NCI-H748 (cell line): ENCODE results near the gene NOLC1.

ENCODE experiments used
- DNase-seq: peaks from one replicate; lab custom pipeline; 2025; ENCODE audit not compliant: unreplicated experiment; lab: John Stamatoyannopoulos, UW

The NOLC1 gene

GRCh38 chr10:102151774-102152544, at the start of gene NOLC1:
Gene NOLC1 (plus strand): TSS chr10:102152389. CDS start chr10:102152411, 22 bp downstream.
- DNase-seq, result peak; percentile 97

GRCh38 chr10:102102421-102102820, 49.8 kb upstream of the NOLC1 start:
- DNase-seq, result no peak

GRCh38 chr10:102106998-102107397, 45.2 kb upstream of the NOLC1 start:
- DNase-seq, result no peak

- no peak for DNase-seq
These were observed 42.7 kb upstream of the NOLC1 start for GRCh38 chr10:102109166-102110116.

DNA sequence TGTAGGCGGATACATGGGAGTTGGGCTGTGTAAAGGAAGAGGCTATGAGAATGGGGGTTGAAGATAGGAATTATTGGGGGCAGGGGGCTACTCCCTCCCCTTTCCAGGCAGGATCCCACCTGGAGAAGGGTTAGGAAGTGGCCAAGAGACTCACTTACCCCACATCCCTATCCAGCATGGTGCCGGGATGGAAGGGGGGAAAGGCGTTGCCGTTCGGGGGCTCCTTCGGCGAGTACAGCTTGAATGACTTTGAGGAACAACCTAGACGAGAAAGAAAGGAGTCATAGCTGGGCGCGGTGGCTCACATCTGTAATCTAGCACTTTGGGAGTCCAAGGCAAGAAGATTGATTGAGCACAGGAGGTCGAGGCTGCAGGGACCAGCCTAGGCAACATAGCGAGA, 40.9 kb upstream of the NOLC1 start:
- DNase-seq, result no peak

GRCh38 chr10:102112210-102112817, 39.9 kb upstream of the NOLC1 start:
- DNase-seq, result no peak

GRCh38 chr10:102113261-102113955, 38.8 kb upstream of the NOLC1 start:
- no peak for DNase-seq

DNA sequence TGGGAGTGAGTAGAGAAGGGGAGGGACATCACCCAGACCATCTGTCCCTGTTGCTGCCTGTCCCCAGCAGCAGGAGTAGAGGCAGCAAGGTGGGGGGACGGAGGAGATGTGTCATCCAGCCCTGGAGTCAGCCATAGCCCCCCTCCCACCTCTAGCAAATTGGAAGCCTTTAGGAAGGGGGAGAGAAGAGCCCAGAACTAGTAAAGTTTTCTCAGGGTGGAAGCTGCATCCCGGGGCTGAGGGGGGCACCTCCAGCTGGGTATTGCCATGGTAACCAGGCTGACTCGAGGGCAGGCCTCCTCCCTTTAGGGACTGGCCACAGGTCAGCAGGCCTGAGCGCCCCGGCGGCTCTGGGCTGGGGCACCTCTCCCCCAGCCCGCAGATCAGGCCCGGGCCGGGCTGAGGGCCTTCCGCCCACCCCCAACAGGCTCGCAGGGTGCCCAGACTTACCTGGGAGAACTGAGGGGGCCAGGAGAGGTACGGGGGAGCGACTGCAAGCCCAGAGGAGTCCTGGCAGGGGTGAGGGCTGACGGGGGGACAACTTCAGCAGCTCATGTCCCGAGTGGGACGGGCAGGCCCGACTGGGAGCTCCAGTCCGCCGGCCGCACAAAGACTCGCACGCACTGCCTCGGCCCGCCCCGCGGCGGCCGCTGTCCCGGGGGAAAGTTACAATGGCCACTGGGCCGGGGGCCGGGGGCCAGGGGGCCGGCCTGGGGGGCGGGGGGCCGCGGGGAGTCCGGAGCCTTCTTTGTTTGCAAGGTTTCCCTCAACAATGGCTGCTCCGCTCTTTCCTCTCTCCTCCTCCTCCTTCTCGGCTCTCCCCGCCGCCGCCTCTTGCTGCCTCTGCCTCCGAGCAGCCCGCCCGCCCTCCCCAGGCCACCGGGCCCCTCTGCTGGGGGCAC, 38.0 kb upstream of the NOLC1 start:
- peak; percentile 34 for DNase-seq

DNA sequence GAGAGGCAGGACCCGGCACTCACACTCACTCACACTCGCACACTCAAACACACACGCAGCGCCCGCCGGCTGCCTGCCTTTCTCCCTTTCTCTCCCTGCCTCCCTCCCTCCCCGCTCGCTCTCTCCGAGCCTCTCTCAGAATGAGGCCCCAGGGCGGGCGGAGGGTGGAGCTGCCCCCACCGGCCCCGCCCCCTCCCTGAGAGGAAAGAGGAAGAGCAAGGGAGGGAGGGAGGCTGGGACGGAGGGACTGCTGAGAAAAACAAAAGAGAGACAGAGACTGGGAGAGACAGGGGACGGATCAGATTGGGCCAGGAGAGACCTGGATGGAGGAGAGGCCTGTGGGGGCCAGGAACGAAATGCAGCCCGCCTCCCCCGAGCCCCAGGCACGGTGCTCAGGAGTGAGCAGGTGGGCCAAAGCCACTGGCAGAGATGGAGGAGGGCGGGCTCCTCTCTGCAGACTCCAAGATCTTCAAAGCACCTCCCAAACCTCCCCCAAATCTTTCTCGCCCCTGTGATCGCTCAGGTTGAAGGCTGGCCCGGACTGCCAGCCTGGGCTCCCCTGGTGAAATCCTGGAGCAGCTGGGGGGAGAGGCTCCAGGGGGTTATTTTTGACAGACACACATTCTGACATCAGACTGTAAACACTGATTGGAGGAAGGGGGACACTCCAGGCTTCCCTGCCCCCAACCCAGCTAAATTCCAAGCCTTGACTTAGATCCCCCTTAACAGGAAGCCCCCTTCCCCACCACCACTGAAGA, 37.1 kb upstream of the NOLC1 start:
- peak; percentile 84 for DNase-seq

- no peak for DNase-seq
These were observed 36.4 kb upstream of the NOLC1 start for GRCh38 chr10:102115775-102116174.

- DNase-seq, result no peak
These were observed 35.5 kb upstream of the NOLC1 start for GRCh38 chr10:102116656-102117055.

DNA sequence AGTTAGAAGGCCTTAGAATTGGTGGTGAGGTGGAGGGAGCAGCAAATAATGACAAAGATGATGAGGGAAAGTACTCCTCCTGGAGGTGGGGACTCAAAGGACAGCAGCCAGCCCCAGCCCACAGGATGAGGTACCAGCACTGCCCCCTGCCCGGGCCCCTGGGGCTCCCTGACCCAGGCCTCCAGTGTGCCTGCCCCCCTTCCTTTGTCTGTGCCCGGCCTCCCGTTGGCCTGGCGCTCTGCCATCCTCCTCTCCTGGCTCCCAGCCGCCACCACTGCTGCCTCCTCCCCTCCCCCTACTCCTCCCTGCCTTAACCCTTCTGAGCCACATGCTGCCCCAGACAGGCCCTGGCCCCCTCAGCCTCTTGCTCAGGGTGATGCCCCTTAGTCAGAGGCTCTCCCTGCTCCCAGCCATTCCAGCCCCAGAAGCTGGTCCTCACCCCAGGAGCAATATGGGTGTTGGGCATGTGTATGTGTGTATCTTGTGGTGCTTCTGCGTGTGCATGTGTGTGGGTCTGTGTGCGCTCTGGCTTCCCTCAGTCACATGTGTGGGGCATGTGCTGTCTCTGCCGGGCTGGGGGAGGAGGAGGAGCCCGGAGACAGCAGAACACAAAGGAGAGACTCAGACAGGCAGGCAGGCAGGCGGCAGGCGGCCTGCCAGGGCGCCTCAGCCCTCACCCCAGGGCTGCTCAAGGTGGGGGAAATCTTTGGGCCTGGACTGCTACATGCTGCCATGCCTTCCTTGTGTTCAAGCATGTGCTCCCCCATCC, 34.6 kb upstream of the NOLC1 start:
- DNase-seq, result peak; percentile 43

GRCh38 chr10:102118867-102119266, 33.3 kb upstream of the NOLC1 start:
- no peak for DNase-seq

GRCh38 chr10:102119417-102120141, 32.6 kb upstream of the NOLC1 start:
- DNase-seq, result peak; percentile 37

DNA sequence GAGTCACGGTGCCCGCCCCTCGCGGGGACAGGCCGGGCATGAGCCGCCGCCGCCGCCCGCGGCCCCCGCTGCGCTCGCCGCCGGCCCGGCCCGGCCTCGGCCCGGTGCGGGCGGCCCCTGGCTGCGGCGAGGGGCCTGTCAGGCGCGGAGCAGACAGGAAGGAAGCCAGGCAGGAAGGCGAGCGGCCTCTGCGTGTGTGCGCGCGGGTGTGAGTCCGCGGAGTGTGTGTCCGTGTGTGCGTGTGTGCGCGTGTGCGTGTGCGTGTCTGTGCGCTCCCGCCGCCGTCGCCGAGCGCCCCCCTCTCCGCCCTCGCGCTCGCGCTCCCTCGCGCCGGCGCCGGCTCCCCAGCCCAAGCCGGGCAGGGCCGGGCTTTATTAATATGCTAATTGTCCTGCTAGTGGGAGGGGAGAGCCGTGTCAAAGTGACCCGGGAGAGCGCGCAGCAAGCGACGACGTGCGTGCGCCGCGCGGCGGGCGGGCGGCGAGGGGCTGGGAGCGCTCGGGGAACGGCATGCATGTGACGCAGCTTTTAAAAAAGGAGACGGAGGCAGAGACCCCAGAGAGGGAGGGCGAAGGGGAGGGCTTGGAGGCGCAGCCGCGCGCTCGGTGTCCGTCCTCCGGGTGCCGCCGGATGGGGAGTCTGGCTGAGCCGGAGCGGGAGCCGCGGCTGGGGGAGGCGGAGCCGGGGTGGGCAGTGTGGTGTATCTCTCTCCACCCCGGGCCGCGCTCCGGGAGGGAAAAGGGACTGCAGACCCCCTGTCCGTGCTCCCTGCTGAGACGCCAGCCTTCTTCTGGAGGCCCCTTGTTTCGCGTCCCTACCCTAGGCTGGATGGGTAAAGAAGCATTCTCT, 31.8 kb upstream of the NOLC1 start, which contains the start of gene LDB1:
LDB1 (minus strand) TSS at position 227 of the 849 bp plus-strand sequence. CDS start 258 bp downstream, outside the sequence.
- peak; percentile 79 for DNase-seq

DNA sequence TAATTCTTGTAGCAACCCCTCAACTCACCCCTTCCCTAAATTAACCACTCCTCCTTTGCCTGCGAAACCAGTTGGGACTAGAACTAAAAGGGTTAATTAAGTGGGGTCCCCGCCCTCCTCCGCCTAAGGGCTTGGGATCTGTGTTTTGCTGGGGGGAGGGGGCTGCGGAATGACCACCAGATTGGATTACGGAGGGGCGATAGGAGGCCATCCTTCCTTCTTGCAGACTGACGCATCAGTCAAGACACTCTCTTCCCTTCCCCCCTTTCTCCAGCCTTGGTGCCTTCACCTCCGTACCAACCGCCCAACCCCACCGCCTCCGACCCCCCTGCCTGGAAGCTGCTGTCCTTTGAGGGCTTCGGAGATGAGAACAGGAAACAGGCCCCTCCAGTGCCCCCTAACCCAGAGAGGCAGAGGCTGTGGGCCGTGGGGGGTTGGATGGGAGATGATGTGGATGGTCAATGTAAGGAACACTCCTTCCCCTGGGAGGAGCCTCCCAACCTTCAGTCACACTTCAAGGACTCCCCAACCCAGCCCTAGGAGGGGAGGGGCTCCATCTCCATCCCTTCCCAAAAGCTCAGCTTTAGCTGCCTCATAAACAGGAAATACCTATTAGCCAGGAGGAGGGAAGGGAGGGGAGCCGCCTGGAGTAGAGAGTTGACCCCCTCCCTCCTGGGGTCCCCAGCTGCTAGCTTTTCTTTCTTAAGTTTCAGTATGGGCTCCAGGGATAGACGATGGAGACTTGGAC, 31.0 kb upstream of the NOLC1 start:
- DNase-seq, result peak; percentile 47
